ENCODE results near the gene CACUL1.
"Not testable (repeated sequence)": the region's sequence is repeated elsewhere in the genome, so short reads cannot be mapped to it uniquely, and the experiment has no call there.

The CACUL1 gene

DNA sequence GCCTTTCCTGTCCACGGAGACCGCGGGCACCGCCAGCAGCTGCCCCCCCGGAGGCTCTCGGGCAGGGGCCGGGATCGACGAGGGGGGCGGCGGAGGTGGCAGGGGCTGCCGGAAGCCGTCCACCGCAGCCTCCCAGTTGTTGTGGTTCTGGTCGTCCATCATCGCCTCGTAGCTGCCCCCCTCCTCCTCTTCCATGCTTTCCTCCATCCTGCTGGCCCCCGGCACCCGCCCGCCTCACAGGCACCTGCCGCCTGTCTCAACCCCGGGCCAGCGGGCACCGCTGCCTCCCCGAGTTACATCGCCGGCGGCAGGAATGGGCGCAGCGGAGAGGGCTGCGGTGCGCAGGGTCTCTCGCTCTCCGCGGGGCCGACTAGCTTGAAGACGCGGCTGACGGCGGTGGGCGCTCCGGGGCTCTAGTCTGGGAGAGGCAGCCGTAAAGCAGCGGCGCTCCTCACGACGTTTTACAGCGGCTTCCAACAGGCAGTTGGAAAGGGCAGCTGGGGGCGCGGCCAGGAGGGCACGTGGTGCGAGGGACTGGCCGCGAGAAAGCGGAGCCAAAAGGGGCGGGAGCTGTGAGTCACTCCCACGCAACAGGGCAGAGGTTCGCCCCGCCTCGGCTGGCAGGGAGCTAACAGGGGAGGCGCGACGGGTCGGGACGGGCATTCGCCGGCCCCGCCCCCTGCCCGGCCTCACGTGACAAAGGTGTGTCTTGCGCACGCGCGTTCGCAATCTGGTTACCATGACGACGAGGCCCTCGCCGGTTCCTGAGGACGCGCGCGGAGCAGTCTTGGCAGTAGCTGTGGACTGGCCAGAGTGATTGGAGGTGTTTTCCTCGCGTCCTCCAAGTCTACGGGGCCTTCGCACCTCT lies at the start of gene CACUL1:
CACUL1 (minus strand) TSS at position 415 of the 868 bp plus-strand sequence; CDS start at position 207, 208 bp downstream.
- peak; percentile 100 for DNase-seq

DNA sequence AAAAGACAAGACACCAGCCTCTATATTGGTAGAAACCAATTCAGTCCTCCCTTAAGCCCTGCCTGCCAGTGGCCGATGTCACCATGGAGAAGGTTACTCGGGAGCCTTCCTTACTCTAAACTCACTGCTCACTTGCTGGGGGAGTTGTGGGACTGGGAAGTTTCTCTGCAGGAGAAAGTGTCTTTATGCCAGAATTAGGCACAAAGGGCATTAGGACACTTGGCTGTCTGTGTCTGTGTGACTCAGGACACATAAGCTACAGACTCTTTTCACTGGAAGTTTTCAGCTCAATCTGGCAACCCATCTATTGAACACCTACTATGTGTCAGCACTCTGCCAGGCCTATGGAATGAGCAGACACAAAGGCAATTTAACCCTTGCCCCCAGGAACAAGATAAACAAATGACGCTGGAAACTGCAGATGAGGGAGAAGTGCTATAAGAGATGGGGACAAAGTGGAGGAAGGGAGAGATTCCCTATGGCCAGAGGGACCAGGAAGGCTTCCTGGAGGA lies 49.5 kb upstream of the CACUL1 start:
- DNase-seq, result no peak

DNA sequence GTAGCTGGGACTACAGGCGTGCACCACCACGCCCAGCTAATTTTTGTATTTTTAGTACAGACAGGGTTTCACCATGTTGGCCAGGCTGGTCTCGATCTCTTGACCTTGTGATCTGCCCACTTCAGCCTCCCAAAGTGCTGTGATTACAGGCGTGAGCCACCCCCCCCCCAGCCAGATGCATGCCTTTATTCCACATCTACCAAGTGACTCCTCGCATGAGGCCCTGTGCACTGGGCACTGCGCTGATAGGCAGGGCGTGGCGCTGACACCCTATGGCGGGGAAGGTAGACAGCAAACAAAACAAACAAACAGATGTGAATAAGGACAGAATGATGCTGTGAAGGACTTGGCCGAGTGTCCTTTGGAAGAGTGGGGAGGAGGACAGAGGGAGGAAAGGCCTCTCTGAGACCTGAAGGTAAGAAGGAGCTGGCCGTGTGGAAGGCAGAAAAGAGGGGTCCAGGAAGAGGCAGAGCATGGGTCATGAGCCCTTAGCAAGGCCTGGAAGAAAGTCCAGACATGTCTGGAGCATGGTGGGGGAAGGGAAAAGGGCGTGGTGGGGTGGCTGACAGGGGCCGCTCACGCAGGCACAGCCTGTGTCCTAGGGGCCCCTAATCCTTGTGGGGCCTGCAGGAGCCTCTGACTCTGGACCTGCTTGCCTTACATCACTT lies 47.5 kb upstream of the CACUL1 start:
- DNase-seq, result no peak

DNA sequence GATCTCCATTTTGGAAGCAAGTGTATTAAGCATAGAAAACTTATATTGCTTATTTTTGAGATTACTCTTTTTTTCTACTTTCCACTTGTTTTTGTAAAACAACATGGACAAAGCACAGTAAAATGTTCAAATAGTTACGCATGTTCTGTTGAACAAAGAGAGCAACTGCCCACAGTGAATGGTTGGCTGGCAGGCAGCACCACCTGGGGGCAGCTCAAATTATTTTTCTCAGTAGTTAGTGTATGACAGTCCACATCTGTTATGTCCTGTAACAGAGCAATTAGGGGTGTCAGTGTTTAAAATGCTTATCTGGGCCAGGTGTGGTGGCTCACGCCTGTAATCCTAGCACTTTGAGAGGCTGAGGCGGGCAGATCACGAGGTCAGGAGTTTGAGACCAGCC lies 46.1 kb upstream of the CACUL1 start:
- DNase-seq, result no peak

DNA sequence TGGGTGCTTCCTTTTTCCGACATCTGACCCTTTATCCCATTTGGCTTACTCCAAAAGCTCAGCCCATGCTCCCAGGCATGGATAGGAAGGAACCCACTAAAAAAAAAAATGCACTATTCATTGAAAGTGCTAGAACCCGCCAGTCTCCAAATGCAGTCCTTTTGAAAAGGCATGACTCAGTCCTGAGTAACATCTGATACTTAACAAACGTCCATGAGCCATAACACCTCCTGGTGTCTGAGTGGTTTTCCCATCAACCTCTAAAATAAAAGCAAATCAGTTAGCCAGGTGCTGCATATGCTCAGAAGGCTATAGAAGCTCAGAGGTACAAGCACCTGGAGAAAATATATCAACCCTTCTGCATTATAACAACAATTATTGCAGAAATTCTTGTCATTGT lies 45.0 kb upstream of the CACUL1 start:
- no peak for DNase-seq

DNA sequence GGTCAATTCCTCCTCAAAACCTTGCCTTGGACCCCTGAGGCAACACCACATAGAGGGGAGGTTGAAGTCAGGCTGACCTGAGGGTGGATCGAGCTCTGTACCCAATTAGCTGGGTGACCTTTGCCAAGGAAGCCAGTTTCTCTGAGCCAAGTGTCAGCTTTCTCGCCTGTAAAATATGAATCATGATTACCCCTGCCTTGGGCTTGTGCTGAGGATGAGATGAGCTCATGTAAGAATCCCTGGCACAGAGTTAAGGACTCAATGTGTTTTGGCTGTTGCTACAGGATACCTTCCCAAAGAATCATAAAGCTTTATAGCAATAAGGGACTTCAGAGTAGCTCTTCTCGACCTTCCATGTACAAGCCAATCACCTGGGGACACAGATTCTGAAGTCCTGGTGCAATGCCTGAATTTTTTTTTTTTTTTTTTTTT lies 43.5 kb upstream of the CACUL1 start:
- no peak for DNase-seq

DNA sequence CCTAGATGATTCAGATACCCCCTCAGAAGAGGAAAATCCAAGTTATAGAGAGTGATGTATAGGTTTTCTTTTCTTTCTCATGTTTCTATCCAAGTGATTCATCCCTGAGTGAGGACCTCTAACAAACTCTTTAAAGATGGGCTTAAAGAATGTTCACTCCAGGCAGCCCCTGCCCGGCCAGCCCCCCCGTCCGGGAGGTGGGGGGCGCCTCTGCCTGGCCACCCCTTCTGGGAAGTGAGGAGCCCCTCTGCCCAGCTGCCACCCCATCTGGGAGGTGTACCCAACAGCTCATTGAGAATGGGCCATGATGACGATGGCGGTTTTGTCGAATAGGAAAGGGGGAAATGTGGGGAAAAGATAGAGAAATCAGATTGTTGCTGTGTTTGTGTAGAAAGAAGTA lies 40.2 kb upstream of the CACUL1 start:
- DNase-seq, result not testable (repeated sequence)

DNA sequence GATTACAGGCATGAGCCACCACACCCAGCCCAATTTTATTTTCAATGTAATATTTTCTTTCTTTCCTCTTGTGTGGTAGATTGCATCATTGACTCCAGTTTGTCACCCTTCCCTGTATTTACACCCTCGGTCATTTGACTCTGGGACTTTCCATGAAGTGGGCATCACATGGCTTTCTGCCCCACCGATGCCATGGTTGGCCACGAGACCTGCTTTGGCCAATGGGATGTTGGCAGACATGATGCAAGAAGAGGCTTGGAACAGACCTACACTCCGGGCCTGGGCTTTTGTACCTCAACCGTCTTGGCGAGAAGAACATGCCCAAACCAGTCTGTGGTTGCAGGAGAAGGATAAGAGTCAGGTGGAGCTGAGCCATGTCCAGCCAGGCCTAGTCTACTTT lies 38.8 kb upstream of the CACUL1 start:
- DNase-seq, result no peak

DNA sequence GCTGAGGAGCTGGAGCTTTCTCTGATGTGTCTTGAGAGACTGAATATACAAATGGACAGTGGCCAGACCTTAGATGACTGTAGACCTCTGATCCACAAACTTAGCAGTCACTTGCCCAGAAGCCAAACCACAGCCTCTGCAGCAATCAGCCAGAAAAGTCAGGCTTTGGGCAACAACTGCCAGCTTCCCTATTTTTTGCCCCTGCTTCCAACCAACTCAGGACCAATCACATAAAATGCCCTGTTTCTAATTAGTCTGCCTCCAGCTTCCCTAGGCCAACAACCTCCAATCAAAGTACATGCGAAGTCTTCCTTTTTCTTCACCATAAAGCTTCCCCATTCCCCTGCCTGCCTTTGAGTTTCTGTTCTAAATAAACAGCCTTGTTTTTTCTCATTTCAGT lies 37.8 kb upstream of the CACUL1 start:
- no peak for DNase-seq

DNA sequence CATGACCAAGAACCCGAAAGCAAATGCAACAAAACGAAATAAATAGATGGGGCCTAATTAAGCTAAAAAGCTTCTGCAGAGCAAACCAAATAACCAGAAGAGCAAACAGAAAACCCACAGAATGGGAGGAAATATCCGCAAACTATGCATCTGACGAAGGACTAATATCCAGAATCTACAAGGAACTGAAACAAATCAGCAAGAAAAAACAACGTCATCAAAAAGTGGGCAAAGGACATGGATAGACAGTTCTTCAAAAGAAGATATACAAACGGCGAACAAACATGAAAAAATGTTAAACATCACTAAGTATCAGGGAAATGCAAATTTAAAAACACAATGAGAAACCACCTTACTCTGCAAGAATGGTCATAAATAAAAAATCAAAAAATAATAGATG lies 35.3 kb upstream of the CACUL1 start:
- no peak for DNase-seq

DNA sequence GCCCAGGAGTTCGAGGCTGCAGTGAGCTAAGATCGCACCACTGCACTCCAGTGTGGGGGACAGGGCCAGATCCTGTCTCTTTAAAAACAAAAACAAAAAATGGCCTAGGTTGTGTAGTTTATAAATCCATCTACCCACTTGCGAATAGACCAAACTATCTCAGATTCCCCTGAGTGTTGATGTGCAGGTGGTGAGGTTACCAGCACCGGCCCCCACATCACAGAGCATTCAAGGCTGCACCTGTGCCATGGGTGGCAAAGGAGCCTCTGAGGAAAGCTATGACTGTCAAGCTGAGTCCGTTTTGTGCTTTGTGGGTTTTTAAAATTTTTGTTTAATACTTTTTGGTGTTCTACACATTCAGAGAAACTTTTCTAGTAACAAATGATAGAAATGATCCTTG lies 30.8 kb upstream of the CACUL1 start:
- no peak for DNase-seq

DNA sequence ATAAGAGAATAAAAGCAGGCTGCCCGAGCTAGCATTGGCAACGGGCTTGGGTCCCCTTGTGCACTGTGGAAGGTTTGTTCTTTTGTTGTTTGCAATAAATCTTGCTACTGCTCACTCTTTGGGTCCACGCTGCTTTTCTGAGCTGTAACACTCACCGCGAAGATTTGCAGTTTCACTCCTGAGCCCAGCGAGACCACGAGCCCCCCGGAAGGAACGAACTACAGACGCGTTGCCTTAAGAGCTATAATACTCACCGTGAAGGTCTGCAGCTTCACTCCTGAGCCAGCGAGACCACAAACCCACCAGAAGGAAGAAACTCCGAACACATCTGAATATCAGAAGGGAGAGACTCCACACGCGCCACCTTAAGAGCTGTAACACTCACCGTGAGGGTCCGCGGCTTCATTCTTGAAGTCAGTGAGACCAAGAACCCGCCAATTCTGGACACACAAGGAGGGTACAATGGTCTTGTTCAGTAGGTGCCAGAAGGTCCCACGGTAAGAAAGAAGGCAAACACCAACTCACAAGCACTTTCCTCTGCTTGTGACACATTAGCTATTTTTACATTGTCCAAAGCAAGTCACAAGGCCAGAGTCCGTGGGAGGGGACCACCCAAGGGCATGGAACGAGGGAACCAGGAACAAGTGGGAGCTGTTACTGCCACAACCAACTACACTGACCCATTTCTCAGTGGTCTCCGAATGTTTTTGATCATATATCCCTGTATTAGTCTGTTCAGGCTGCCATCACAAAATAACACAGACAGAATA lies 29.2 kb upstream of the CACUL1 start:
- no peak for DNase-seq

DNA sequence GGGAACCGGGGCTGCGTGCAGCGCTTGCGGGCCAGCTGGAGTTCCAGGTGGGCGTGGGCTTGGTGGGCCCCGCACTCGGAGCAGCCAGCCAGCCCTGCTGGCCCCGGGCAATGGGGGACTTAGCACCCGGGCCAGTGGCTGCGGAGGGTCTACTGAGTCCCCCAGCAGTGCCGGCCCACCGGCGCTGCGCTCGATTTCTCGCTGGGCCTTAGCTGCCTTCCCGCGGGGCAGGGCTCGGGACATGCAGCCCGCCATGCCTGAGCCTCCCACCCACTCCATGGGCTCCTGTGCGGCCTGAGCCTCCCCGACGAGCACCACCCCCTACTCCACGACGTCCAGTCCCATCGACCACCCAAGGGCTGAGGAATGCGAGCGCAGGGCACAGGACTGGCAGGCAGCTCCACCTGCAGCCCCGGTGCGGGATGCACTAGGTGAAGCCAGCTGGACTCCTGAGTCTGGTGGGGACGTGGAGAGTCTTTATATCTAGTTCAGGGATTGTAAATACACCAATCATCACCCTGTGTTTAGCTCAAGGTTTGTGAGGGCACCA lies 28.2 kb upstream of the CACUL1 start:
- DNase-seq, result not testable (repeated sequence)

DNA sequence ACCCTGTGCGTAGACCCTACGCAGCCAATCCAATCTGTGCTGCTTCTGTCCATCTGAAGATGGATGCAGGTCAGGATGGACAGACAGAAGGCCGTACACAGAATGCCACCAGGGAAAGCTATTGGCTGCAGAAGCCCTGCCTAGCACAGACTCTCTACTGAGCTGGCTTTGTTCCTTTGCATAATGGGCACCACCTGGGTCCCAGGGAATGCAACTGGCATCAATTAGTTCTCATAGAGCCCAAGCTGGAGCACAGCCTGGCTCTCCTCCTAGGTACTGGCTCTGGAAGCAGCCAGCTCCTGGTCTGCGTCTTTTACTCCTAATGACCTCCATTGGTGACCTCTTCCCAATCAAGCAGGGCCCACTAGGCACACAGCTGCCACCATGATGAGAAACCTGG lies 26.8 kb upstream of the CACUL1 start:
- DNase-seq, result no peak

DNA sequence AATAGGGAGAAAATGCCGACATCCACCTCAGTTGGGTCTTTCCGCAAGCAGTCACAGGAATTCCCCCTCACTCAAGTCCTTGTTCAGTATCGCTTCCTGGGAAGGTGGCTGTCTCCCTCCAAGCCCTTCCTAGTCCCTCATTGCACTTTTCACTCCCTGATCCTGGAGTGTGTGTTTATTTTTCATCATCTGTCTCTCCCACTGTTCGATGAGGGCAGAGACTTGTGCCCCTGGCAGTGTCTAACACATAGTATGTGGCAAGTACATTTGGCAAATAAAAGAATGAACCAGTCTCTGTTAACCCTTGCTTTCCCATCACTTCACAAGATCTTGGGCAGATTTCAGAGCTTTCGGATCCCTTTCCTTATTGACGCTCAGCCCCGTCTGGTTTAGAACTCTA lies 24.0 kb upstream of the CACUL1 start:
- DNase-seq, result no peak

DNA sequence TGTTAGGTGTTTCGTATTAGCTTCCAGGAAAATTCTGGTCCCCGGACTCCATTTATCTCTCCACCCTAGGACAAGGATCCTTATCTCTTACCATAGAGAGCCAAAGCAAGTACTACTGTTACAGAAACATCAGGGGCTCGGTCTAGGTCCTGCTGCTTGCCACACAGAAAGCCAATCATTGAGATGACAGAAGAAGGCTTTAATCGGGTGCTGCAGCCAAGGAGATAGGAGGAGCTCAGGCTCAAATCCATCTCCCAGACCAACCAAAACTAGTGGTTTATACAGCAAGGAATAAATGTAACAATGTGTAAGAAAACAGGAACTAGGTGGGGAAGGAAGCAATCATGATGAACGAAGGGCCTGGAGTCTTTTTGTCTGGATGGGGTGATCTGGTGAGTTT lies 22.2 kb upstream of the CACUL1 start:
- DNase-seq, result no peak

DNA sequence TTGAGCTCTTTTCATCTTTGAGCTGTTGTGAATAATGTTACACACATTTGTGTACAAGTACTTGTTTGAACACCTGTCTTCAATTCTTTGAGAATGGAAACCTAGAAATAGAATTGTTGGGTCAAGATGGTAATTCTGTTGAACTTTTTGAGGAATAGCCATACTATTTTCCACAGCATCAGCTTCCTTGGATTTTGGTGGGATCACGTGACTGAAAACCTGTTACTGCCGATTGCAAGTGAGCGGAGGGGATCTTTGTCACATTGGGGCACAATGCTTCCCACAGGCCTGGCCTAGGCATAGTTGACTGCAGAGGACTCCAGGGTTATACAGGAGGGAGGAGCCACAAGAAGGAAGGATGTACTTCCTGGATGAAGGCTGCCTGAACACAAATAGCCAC lies 21.3 kb upstream of the CACUL1 start:
- no peak for DNase-seq

DNA sequence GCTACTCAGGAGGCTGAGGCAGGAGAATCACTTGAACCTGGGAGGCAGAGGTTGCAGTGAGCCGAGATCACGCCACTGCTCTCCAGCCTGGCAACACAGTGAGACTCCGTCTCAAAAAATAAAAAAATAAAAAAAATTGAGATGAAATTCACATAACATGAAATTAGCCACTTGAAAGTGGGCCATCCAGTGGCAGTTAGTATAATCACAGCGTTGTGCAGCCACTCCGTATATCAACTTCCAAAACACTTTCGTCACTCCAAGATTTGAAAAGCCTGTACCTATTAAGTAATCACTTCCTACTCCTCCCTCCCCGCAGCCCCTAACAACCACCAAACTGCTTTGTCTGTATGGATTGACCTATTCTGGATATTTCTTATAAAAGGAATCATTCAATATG lies 20.7 kb upstream of the CACUL1 start:
- DNase-seq, result no peak

DNA sequence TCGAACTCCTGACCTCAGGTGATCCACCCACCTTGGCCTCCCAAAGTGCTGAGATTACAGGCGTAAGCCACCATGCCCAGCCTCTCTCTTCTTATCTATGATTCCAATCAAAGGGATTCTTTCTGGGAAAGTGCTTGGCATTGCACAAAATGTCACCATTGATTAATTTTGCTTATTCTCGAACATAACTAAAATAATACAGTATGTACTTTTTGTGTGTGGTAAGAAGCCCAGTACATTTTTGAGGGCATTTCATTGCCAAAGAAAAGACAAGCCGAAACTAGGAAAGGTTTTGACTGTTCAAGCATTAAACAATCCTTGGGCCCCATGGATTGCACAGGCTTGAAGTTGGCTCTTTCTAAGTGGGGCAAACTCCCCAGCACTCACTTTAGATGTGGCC lies 18.3 kb upstream of the CACUL1 start:
- DNase-seq, result no peak

DNA sequence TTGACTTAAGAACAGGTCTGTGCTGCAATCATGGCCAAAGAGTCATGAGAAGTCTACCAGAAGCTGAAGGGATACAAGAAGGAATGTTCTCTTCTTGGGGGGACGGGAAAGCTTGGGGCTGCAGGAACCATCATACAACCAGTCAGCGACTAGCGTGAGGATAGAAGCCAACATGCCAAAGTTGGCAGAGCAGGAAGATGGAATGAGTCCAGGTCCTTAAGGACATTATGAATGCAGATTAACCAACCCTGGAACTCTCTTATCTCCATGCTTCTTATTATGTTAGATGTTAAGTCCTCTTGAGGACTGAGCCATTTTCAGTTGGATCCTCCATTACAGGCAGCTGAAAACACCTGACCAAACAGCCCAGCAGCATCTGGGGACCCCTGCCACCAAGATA lies 17.2 kb upstream of the CACUL1 start:
- no peak for DNase-seq

DNA sequence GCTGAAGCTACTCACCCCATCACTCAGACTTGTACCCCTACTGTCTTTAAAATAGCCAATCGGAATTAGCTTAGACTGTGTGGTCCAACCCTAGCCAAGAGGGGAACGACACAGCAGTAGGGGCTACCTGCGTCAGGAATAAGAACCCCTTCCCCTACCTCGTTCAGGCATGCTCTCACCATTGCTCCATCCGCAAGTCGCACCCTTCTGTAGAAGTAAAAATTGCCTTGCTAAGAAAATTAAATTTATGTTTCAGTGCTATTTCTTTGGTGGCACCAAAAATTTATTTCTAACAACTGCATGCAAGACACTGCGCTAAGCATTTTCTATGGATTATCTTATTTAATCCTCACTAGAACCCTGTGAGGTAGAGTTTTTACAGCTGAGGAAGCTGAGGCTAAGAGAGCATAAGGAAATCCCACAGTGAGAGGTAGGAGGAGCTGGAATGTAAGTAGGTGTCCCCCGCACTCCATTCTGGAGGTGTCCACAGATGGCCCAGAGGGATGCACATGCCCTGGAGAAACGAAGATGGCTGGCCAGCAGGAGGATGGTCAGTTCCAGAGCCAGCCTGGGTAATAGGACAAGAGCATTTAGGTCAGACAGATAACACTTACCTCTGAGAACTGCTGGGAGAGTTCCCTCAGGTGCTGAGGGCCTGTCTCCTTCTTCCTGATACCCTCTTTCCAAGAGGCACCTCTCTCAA lies 15.3 kb upstream of the CACUL1 start:
- no peak for DNase-seq
